MCF 10A (cell line): ENCODE measurements around the gene CACNA1B. TPM values are rescaled to one million over a fixed set of nuclear protein-coding genes. Genes with fewer than 3 reads are reported as not detected.

Experiments used
- BruUV-seq: library from RNA; stranded (reverse); fragments of 400-500 nt; replicated peaks from 2 replicates; lab custom pipeline; 2021; lab: Mats Ljungman, UMichigan
- CTCF ChIA-PET: fragments of 300-600 bp; sonication (Branson Sonifier 250); formaldehyde crosslinking; extraction: SDS; loops from one replicate; lab custom pipeline; 2021; ENCODE audit warnings: antibody characterized with exemption, inconsistent platforms; lab: Yijun Ruan, JAX
- POLR2A ChIA-PET: fragments of 300-600, 350-650 bp; sonication (Branson Sonifier 250); formaldehyde crosslinking; extraction: SDS; loops from one replicate; lab custom pipeline; 2020; ENCODE audit warnings: antibody characterized with exemption, inconsistent platforms; lab: Yijun Ruan, JAX
- DNase-seq: peaks from one replicate; pipeline ENCODE4 v3.0.0-alpha.2; 2018; ENCODE audit not compliant: unreplicated experiment
- H3K27ac Mint-ChIP-seq: one replicate; pipeline ENCODE4 v1.8.0; 2022; ENCODE audit warnings: mild to moderate bottlenecking, low read depth, mixed read lengths; ENCODE audit not compliant: unreplicated experiment
- H3K27me3 Mint-ChIP-seq: one replicate; pipeline ENCODE4 v1.8.0; 2022; ENCODE audit warnings: mixed read lengths; ENCODE audit not compliant: insufficient read depth, unreplicated experiment
- H3K36me3 Mint-ChIP-seq: one replicate; pipeline ENCODE4 v1.8.0; 2022; ENCODE audit warnings: mild to moderate bottlenecking, moderate library complexity, mixed read lengths; ENCODE audit not compliant: insufficient read depth, unreplicated experiment
- H3K4me1 Mint-ChIP-seq: one replicate; pipeline ENCODE4 v1.8.0; 2022; ENCODE audit warnings: mixed read lengths; ENCODE audit not compliant: insufficient read depth, unreplicated experiment
- H3K4me3 Mint-ChIP-seq: one replicate; pipeline ENCODE4 v1.8.0; 2022; ENCODE audit warnings: mild to moderate bottlenecking, moderate library complexity, mixed read lengths; ENCODE audit not compliant: unreplicated experiment
- H3K9me3 Mint-ChIP-seq: one replicate; pipeline ENCODE4 v1.8.0; 2022; ENCODE audit warnings: mixed read lengths; ENCODE audit not compliant: unreplicated experiment
- CTCF ChIP-seq: fragments of 200-600 bp; IDR thresholded peaks from one replicate; pipeline ENCODE4 v1.8.0; 2022; ENCODE audit warnings: antibody characterized with exemption, mild to moderate bottlenecking; ENCODE audit not compliant: unreplicated experiment
- intact Hi-C: fragments of 100-400 bp; cut with micrococcal nuclease; formaldehyde crosslinking; loops from 2 replicates; pipeline ENCODE4 v1.14.1; 2022
- total RNA-seq: library from RNA; stranded (reverse); gene quantifications from 2 replicates; pipeline ENCODE4 v1.2.3, GENCODE V29; 2022

CACNA1B gene
- total RNA-seq, 1 experiment from 2014 or later = not detected

GRCh38 chr9:138075496-138075895, 197.9 kb downstream of the CACNA1B start:
- ChIA-PET POLR2A (no interaction called here), CTCF (no interaction called here)
- intact Hi-C loops = no loop called here
- Mint-ChIP-seq H3K36me3 (no peaks in the 10 kb centered on the region), H3K4me3 (no peak overlapping the region), H3K27ac (no peak overlapping the region), H3K27me3 (no peaks in the 10 kb centered on the region), H3K9me3 (peaks cover 31% of the 10 kb centered on the region), H3K4me1 (no peaks in the 10 kb centered on the region)
- no TSS peak for BruUV-seq
- TF ChIP-seq CTCF = no peak
- no peak for DNase-seq

- H3K27ac Mint-ChIP-seq = no peak overlapping the region
- TF ChIP-seq CTCF = no peak
- no peaks in the 10 kb centered on the region for H3K36me3 Mint-ChIP-seq
- POLR2A ChIA-PET = no interaction called here
- no peak overlapping the region for H3K4me3 Mint-ChIP-seq
- CTCF ChIA-PET = no interaction called here
- peaks cover 33% of the 10 kb centered on the region for H3K9me3 Mint-ChIP-seq
- no peaks in the 10 kb centered on the region for H3K27me3 Mint-ChIP-seq
- BruUV-seq = no TSS peak
- no peaks in the 10 kb centered on the region for H3K4me1 Mint-ChIP-seq
- intact Hi-C loops = no loop called here
- no peak for DNase-seq
Measured at GRCh38 chr9:138075961-138076649, 198.5 kb downstream of the CACNA1B start.

GRCh38 chr9:138076650-138077009, 199.0 kb downstream of the CACNA1B start:
- no peak for TF ChIP-seq CTCF
- DNase-seq = no peak
- no peaks in the 10 kb centered on the region for H3K27me3 Mint-ChIP-seq
- no TSS peak for BruUV-seq
- intact Hi-C loops = no loop called here
- H3K4me1 Mint-ChIP-seq = no peaks in the 10 kb centered on the region
- ChIA-PET CTCF (no interaction called here), POLR2A (no interaction called here)
- H3K9me3 Mint-ChIP-seq = peaks cover 33% of the 10 kb centered on the region
- H3K27ac Mint-ChIP-seq = no peak overlapping the region
- no peak overlapping the region for H3K4me3 Mint-ChIP-seq
- no peaks in the 10 kb centered on the region for H3K36me3 Mint-ChIP-seq

DNA sequence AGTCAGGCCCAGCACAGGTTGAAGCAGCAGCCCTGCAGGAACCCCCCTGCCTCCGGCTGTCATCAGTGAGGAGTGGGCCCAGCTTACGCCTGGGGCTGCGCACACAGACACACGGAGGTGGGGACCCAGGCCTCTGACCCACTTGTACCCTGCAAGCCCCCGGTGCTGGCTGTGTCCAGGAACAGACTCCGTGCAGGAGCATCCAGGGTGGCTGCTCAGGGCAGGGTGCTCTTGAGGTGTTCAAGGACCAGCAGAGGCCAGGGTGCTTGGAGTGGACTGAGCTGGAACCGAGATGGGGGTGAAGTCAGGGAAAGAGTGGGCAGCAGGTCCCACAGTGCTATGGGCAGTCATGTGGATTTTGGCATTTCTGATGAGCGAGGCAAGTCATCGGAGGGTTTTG, 199.5 kb downstream of the CACNA1B start:
- DNase-seq = no peak
- intact Hi-C loops = no loop called here
- ChIA-PET POLR2A (no interaction called here), CTCF (no interaction called here)
- H3K36me3 Mint-ChIP-seq = no peaks in the 10 kb centered on the region
- H3K27me3 Mint-ChIP-seq = no peaks in the 10 kb centered on the region
- H3K4me3 Mint-ChIP-seq = no peak overlapping the region
- H3K9me3 Mint-ChIP-seq = peaks cover 33% of the 10 kb centered on the region
- no peak for TF ChIP-seq CTCF
- BruUV-seq = no TSS peak
- H3K27ac Mint-ChIP-seq = no peak overlapping the region
- H3K4me1 Mint-ChIP-seq = no peaks in the 10 kb centered on the region
